GM19043 (cell line): ENCODE measurements around the gene PRSS33.

Source experiments
- ATAC-seq: cut with Tn5 transposase; IDR thresholded peaks from one replicate; pipeline ENCODE4 v1.9.1; 2021; ENCODE audit warnings: low read depth; ENCODE audit not compliant: unreplicated experiment

The PRSS33 gene

GRCh38 chr16:2803545-2804195, 16.3 kb upstream of the PRSS33 start:
- ATAC-seq: no peak

- no peak for ATAC-seq
Observed at GRCh38 chr16:2799859-2800226, 12.5 kb upstream of the PRSS33 start.

GRCh38 chr16:2799205-2799858, 12.0 kb upstream of the PRSS33 start:
- no peak for ATAC-seq

- ATAC-seq: no peak
Observed at GRCh38 chr16:2798723-2799204, 11.4 kb upstream of the PRSS33 start.

DNA sequence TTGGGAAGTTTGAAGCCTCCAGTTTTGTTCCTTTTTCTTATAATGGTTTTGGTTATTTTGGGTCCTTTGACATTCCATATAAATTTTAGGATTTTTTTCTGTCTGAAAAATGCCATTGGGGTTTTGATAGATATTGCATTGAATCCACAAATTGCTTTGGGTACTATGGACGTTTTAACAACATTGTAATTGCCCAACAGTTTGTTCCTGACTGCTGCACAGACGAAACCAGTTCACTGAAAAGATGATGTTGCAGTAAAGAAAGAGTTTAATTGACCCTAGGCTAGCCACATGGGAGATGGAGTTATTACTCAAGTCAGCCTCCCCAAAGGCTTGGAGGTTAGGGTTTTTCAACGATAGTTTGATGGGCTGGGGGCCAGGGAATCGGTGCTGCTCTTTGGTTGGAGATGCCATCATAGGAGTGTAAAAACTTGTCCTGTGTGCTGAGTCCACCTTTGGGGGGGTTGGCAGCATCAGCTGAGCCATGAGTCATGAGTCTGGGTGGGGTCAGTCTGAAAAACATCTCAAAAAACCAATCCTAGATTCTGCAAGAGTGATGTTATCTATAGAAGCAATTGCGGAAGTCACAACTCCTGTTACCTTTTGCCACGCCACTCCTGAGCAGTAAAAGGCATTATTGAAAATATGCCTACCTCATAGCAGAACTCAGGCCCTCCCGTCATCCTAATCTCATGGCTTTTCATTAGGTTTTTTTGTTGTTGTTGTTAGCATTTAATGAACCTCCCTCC, 8.2 kb upstream of the PRSS33 start:
- no peak for ATAC-seq

- ATAC-seq: no peak
Observed at GRCh38 chr16:2792940-2793339, 5.6 kb upstream of the PRSS33 start.

DNA sequence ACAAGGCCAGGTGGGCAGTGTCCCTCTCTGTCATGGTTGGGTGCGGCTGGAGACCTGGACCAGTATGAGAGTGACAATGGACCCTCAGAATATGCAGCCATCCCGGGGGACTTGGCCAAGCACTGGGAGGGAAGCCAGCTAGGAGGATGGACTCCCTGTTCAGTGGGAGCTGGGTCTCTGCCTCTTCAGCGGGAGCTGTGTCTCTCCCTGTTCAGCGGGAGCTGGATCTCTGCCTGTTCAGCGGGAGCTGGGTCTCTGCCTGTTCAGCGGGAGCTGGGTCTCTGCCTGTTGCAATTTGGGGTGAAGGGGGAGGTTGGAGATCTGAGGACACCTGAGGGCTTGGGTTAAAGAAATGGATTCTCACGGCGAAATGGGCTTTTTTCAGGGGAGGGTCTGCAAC, 3.8 kb upstream of the PRSS33 start:
- ATAC-seq: no peak

DNA sequence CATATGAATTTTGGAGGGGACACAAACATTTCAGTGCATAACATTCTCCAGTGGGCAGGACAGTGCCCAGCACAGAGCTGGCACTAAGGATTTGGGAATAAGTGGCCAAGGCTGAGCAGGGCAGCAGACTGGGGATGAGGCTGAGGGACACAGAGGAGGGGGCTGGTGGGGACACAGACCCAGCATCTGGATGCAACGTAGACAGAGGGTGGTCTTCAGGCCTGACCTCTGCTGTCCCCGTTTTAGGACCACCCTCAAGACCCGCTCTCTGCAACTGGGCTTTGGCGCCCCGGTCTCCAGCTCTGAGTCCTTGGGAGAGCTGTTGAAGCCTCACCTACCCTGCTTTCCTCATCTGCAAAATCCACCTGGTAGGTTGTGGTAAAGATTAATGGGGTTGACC, 3.3 kb upstream of the PRSS33 start:
- ATAC-seq: no peak

- no peak for ATAC-seq
Observed at GRCh38 chr16:2787961-2788360, 601 bp upstream of the PRSS33 start.

- no peak for ATAC-seq
Observed at GRCh38 chr16:2786826-2787151, 571 bp downstream of the PRSS33 start.

DNA sequence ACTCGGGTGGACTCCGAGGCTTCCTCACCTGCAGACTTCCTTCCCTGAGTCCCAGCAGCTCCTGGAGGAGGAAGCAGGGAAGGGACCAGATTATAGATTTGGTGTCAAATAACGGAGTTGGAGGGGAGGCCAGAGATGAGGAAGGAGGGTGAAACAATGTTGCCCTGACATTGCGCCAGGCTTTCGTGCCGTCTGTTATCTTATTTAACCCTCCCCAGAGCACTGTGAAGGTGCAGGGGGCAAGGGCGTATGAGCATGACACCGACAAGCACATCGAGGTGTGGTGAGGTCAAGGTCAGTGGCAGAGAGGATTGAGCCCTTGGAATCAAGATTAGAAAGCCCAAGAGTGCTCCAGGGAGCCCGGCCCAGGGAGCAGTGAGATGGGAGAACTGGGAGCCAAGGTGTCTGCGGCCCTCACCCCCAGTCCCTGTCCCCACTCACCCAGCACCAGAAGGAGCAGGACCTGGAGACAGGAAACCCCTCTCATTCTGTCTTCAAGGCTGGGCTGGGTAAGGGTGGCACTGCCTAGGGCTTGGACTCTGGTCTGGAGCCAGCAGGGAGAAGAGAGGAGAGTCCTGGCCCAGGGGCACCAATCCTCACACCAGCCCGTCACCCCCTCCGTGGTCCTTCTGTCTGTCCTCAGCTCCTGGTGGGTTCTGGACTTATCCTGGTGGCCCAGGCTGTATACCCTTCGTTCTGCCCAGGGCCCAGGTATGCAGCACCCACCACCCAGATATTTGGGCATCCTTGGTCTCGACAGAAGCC, 1.1 kb downstream of the PRSS33 start:
- no peak for ATAC-seq

- ATAC-seq: no peak
Observed at GRCh38 chr16:2785101-2785991, 2.0 kb downstream of the PRSS33 start.

DNA sequence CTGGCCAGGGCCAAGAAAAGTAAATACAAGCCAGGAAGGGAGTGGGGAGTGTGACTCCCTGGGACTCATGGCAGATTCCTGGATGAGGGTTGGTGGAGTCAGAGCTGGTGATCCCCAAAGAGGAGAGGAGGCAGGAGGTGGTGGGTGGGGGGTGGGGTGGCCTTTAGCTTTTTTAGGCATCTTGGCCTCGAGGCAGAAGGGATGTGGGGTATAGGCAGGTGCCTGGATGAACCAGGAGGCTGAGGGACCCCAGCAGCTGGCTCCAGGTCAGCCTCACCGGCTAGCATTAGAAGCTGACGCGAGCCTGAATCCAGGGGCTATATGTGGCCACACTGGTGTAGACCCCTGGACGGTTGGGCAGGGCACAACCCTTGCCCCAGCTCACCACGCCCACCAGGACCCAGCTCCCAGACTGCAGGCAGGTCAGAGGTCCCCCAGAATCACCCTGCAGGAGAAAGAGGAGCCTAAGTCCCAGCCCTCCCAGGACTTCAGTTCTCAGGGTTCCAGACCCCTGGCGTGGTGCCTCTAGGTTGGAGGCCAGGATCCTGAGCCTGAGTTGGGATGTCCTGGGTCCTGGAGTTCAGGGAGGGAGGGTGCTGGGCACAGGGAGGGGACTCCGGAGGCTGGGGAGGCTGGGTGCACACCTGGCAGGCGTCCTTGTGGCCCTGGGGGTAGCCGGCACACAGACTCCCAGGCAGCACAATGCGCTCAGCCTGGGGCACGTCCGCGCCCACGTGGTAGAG, 2.8 kb downstream of the PRSS33 start:
- no peak for ATAC-seq

GRCh38 chr16:2783581-2784357, 3.6 kb downstream of the PRSS33 start:
- ATAC-seq: no peak

- ATAC-seq: no peak
Observed at GRCh38 chr16:2782583-2783351, 4.6 kb downstream of the PRSS33 start.

- no peak for ATAC-seq
Observed at GRCh38 chr16:2779978-2780898, 7.1 kb downstream of the PRSS33 start.
